Neural cell (in vitro differentiated cells): ENCODE measurements around the gene LARP1.

Experiments used
- EP300 ChIP-seq: fragments of 450-650 bp; conservative IDR thresholded peaks from 2 replicates; pipeline ENCODE4 v1.6.1; 2014; ENCODE audit warnings: antibody characterized with exemption, mild to moderate bottlenecking, moderate library complexity; ENCODE audit not compliant: poor library complexity, severe bottlenecking
- EZH2 ChIP-seq: fragments of 200-600, 300-800 bp; shearing (Covaris generic), sonication (generic); IDR thresholded peaks from 2 replicates; pipeline ENCODE4 v1.6.1; 2014; ENCODE audit warnings: antibody characterized with exemption, low read length, borderline replicate concordance, mild to moderate bottlenecking; ENCODE audit not compliant: insufficient read depth, poor library complexity, severe bottlenecking
- MXI1 ChIP-seq: fragments of 450-650 bp; conservative IDR thresholded peaks from 2 replicates; pipeline ENCODE4 v1.6.1; 2014; ENCODE audit warnings: antibody characterized with exemption, mild to moderate bottlenecking; ENCODE audit not compliant: poor library complexity, severe bottlenecking
- POLR2AphosphoS5 ChIP-seq: IDR thresholded peaks from 2 replicates; pipeline ENCODE4 v1.6.1; 2012
- RAD21 ChIP-seq: fragments of 450-650 bp; conservative IDR thresholded peaks from 2 replicates; pipeline ENCODE4 v1.6.1; 2014; ENCODE audit warnings: antibody characterized with exemption, mild to moderate bottlenecking, moderate library complexity
- TAF1 ChIP-seq: IDR thresholded peaks from 2 replicates; pipeline ENCODE4 v1.6.1; 2012; ENCODE audit warnings: low read depth
- TF ChIP-seq, protein P1 (sequence below): fragments of 450-650 bp; IDR thresholded peaks from 2 replicates; pipeline ENCODE4 v1.5.1; 2014; ENCODE audit warnings: antibody characterized with exemption, mild to moderate bottlenecking, moderate library complexity; ENCODE audit not compliant: poor library complexity, severe bottlenecking
- TF ChIP-seq, protein P2 (sequence below): IDR thresholded peaks from 2 replicates; pipeline ENCODE4 v1.6.1; 2012; ENCODE audit warnings: borderline replicate concordance

DNA sequence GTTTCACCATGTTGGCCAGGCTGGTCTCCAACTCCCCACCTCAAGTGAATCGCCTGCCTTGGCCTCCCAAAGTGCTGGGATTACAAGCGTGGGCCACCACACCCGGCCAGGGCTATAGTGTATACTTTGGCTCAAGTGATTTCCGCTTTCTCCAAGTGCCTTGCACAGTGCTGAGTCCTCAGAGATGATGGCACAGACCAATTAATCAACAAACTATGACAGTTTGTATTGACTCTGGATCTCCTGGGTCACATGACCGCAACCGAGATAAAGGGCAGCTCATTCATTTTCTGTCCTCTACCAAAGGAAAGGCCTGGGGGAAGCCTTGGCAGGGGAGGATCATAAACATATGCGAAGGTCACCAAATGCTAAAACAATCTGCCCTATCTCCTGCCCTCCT is 11.4 kb upstream of the LARP1 start:
- TF ChIP-seq, protein P1, sequence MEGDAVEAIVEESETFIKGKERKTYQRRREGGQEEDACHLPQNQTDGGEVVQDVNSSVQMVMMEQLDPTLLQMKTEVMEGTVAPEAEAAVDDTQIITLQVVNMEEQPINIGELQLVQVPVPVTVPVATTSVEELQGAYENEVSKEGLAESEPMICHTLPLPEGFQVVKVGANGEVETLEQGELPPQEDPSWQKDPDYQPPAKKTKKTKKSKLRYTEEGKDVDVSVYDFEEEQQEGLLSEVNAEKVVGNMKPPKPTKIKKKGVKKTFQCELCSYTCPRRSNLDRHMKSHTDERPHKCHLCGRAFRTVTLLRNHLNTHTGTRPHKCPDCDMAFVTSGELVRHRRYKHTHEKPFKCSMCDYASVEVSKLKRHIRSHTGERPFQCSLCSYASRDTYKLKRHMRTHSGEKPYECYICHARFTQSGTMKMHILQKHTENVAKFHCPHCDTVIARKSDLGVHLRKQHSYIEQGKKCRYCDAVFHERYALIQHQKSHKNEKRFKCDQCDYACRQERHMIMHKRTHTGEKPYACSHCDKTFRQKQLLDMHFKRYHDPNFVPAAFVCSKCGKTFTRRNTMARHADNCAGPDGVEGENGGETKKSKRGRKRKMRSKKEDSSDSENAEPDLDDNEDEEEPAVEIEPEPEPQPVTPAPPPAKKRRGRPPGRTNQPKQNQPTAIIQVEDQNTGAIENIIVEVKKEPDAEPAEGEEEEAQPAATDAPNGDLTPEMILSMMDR: no peak
- no peak for TF ChIP-seq MXI1
- no peak for TF ChIP-seq EZH2
- TF ChIP-seq EP300: no peak
- no peak for TF ChIP-seq RAD21
- TF ChIP-seq, protein P2, sequence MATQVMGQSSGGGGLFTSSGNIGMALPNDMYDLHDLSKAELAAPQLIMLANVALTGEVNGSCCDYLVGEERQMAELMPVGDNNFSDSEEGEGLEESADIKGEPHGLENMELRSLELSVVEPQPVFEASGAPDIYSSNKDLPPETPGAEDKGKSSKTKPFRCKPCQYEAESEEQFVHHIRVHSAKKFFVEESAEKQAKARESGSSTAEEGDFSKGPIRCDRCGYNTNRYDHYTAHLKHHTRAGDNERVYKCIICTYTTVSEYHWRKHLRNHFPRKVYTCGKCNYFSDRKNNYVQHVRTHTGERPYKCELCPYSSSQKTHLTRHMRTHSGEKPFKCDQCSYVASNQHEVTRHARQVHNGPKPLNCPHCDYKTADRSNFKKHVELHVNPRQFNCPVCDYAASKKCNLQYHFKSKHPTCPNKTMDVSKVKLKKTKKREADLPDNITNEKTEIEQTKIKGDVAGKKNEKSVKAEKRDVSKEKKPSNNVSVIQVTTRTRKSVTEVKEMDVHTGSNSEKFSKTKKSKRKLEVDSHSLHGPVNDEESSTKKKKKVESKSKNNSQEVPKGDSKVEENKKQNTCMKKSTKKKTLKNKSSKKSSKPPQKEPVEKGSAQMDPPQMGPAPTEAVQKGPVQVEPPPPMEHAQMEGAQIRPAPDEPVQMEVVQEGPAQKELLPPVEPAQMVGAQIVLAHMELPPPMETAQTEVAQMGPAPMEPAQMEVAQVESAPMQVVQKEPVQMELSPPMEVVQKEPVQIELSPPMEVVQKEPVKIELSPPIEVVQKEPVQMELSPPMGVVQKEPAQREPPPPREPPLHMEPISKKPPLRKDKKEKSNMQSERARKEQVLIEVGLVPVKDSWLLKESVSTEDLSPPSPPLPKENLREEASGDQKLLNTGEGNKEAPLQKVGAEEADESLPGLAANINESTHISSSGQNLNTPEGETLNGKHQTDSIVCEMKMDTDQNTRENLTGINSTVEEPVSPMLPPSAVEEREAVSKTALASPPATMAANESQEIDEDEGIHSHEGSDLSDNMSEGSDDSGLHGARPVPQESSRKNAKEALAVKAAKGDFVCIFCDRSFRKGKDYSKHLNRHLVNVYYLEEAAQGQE: no peak
- TF ChIP-seq POLR2AphosphoS5: no peak
- TF ChIP-seq TAF1: no peak
